SK-N-SH (cell line): ENCODE data around the gene UMODL1. TPM values are rescaled to one million over a fixed set of nuclear protein-coding genes. Genes with fewer than 3 reads are reported as not detected.

ENCODE experiments used
- CTCF ChIA-PET: fragments of 300-600, 350-600 bp; formaldehyde crosslinking; extraction: SDS; loops from one replicate; lab custom pipeline; 2021; lab: Yijun Ruan, JAX
- POLR2A ChIA-PET: fragments of 350-600 bp; sonication (Branson Sonifier 250); formaldehyde crosslinking; extraction: SDS; loops from one replicate; lab custom pipeline; 2020; ENCODE audit warnings: antibody characterized with exemption, inconsistent platforms; lab: Yijun Ruan, JAX
- DNase-seq: peaks from one replicate; pipeline ENCODE4 v3.0.0; 2012
- H2AFZ ChIP-seq: fragments of 200-600 bp; sonication (generic); 2 replicates; pipeline ENCODE4 v1.8.1; 2016; ENCODE audit warnings: antibody characterized with exemption, mild to moderate bottlenecking, low read depth
- H3F3A ChIP-seq: fragments of 200-600 bp; sonication (generic); replicated peaks from 2 replicates; pipeline ENCODE3; 2016; ENCODE audit warnings: antibody characterized with exemption, mild to moderate bottlenecking; ENCODE audit not compliant: insufficient read depth
- H3K27ac ChIP-seq, 2 experiments: fragments of 200-500 bp in 1 of 2; fragments of 200-600 bp in 1 of 2; sonication (Bioruptor generic) in 1 of 2; sonication (generic), shearing (Covaris generic) in 1 of 2; 2 replicates each; pipeline versions ENCODE4 v1.5.1 to v1.6.1; 2014 to 2016; ENCODE audit warnings: low read depth in 2 of 2, inconsistent platforms in 1 of 2, low read length in 1 of 2, mild to moderate bottlenecking in 1 of 2, mixed read lengths in 1 of 2
- H3K27me3 ChIP-seq: fragments of 200-600 bp; sonication (generic), shearing (Covaris generic); 2 replicates; pipeline ENCODE4 v1.6.1; 2016; ENCODE audit warnings: mixed run types; ENCODE audit not compliant: insufficient read depth
- H3K36me3 ChIP-seq, 2 experiments: fragments of 200-500 bp in 1 of 2; fragments of 200-600 bp in 1 of 2; sonication (Bioruptor generic) in 1 of 2; sonication (generic) in 1 of 2; replicated peaks in 1 of 2; 2 replicates each; pipeline versions ENCODE3 to v1.5.1; 2014 to 2016; ENCODE audit warnings: low read length in 1 of 2, mild to moderate bottlenecking in 1 of 2; ENCODE audit not compliant: insufficient read depth in 2 of 2, control insufficient read depth in 1 of 2
- H3K4me1 ChIP-seq, 2 experiments: fragments of 200-500 bp in 1 of 2; fragments of 200-600 bp in 1 of 2; sonication (Bioruptor generic) in 1 of 2; sonication (generic), shearing (Covaris generic) in 1 of 2; 2 replicates each; pipeline versions ENCODE4 v1.5.1 to v1.6.1; 2014 to 2016; ENCODE audit warnings: low read depth in 1 of 2, low read length in 1 of 2, mixed run types in 1 of 2; ENCODE audit not compliant: insufficient read depth in 2 of 2, control insufficient read depth in 1 of 2
- H3K4me2 ChIP-seq: fragments of 200-600 bp; sonication (generic), shearing (Covaris generic); 2 replicates; pipeline ENCODE4 v1.6.1; 2017; ENCODE audit warnings: mixed run types
- H3K4me3 ChIP-seq, 2 experiments: fragments of 200-500 bp in 1 of 2; fragments of 200-600 bp in 1 of 2; sonication (Bioruptor generic) in 1 of 2; sonication (generic), shearing (Covaris generic) in 1 of 2; 2 replicates each; pipeline versions ENCODE4 v1.5.1 to v1.8.1; 2014 to 2016; ENCODE audit warnings: low read depth in 2 of 2, inconsistent platforms in 1 of 2, low read length in 1 of 2, mild to moderate bottlenecking in 1 of 2, mixed read lengths in 1 of 2, moderate library complexity in 1 of 2
- H3K79me2 ChIP-seq: fragments of 200-600 bp; sonication (generic); 2 replicates; pipeline ENCODE4 v1.8.1; 2017; ENCODE audit warnings: mild to moderate bottlenecking; ENCODE audit not compliant: insufficient read depth
- H3K9ac ChIP-seq: fragments of 200-600 bp; sonication (generic); 2 replicates; pipeline ENCODE4 v1.6.1; 2017; ENCODE audit warnings: mixed run types
- H3K9me2 ChIP-seq: fragments of 200-600 bp; sonication (generic); 2 replicates; pipeline ENCODE4 v1.6.1; 2017; ENCODE audit warnings: mixed run types
- H3K9me3 ChIP-seq: fragments of 200-600 bp; sonication (generic); 2 replicates; pipeline ENCODE4 v1.6.1; 2017; ENCODE audit warnings: mixed run types, mild to moderate bottlenecking, moderate library complexity
- H4K20me1 ChIP-seq: fragments of 200-600 bp; sonication (generic); 2 replicates; pipeline ENCODE4 v1.6.1; 2017; ENCODE audit warnings: mild to moderate bottlenecking, mixed run types; ENCODE audit not compliant: insufficient read depth
- CHD2 ChIP-seq: fragments of 150-350 bp; IDR thresholded peaks from 2 replicates; pipeline ENCODE4 v1.6.1; 2018; ENCODE audit warnings: low read length; ENCODE audit not compliant: partially characterized antibody
- EP300 ChIP-seq, 2 experiments: IDR thresholded peaks; 2 replicates each; pipeline versions ENCODE4 v1.4.0 to v1.6.1; 2012; ENCODE audit warnings: borderline replicate concordance in 1 of 2, low read depth in 1 of 2, low read length in 1 of 2
- EZH2phosphoT487 ChIP-seq: fragments of 200-600 bp; sonication (generic); IDR thresholded peaks from 2 replicates; pipeline ENCODE4 v1.6.1; 2017; ENCODE audit warnings: low read depth, mixed run types, mild to moderate bottlenecking, antibody characterized with exemption, moderate library complexity, borderline replicate concordance
- FOXJ3 ChIP-seq: sonication (generic); formaldehyde crosslinking; IDR thresholded peaks from 2 replicates; pipeline ENCODE4 v1.5.1; 2020; ENCODE audit warnings: mild to moderate bottlenecking, missing genetic modification reagents
- FOXM1 ChIP-seq: IDR thresholded peaks from 2 replicates; pipeline ENCODE4 v1.4.0; 2012; ENCODE audit warnings: low read depth, mild to moderate bottlenecking
- GABPA ChIP-seq: IDR thresholded peaks from 2 replicates; pipeline ENCODE4 v1.4.0; 2012; ENCODE audit warnings: low read depth, mild to moderate bottlenecking
- GATA2 ChIP-seq: sonication (generic); formaldehyde crosslinking; IDR thresholded peaks from 2 replicates; pipeline ENCODE4 v1.5.0; 2020; ENCODE audit warnings: mild to moderate bottlenecking, missing genetic modification reagents
- JUND ChIP-seq: IDR thresholded peaks from 2 replicates; pipeline ENCODE4 v1.4.0; 2012
- MEF2A ChIP-seq: IDR thresholded peaks from 2 replicates; pipeline ENCODE4 v1.4.0; 2012; ENCODE audit warnings: low read depth, borderline replicate concordance
- MXI1 ChIP-seq: IDR thresholded peaks from 2 replicates; pipeline ENCODE4 v1.6.1; 2012; ENCODE audit warnings: mild to moderate bottlenecking, low read depth, low read length, improper control_type of control experiment
- NRF1 ChIP-seq: IDR thresholded peaks from 2 replicates; pipeline ENCODE4 v1.6.1; 2012; ENCODE audit warnings: low read depth, mild to moderate bottlenecking, low read length
- POLR2AphosphoS5 ChIP-seq: IDR thresholded peaks from 2 replicates; pipeline ENCODE4 v1.6.1; 2012; ENCODE audit warnings: low read depth, low read length
- RAD21 ChIP-seq: IDR thresholded peaks from 2 replicates; pipeline ENCODE4 v1.6.1; 2012; ENCODE audit warnings: mild to moderate bottlenecking, low read length
- RCOR1 ChIP-seq: fragments of 150-350 bp; IDR thresholded peaks from 2 replicates; pipeline ENCODE4 v1.6.1; 2017; ENCODE audit warnings: antibody characterized with exemption, low read length
- RFX5 ChIP-seq: IDR thresholded peaks from 2 replicates; pipeline ENCODE4 v1.6.1; 2012; ENCODE audit warnings: mild to moderate bottlenecking, improper control_type of control experiment, low read length
- SIN3A ChIP-seq: IDR thresholded peaks from 2 replicates; pipeline ENCODE4 v1.6.1; 2012; ENCODE audit warnings: low read depth, mild to moderate bottlenecking, low read length, moderate library complexity, borderline replicate concordance
- SMC3 ChIP-seq: IDR thresholded peaks from 2 replicates; pipeline ENCODE4 v1.6.1; 2012; ENCODE audit warnings: low read depth, low read length, improper control_type of control experiment
- TAF1 ChIP-seq: IDR thresholded peaks from 2 replicates; pipeline ENCODE4 v1.6.1; 2012; ENCODE audit warnings: low read depth, mild to moderate bottlenecking, low read length, moderate library complexity, borderline replicate concordance
- TCF12 ChIP-seq: IDR thresholded peaks from 2 replicates; pipeline ENCODE4 v1.4.0; 2012
- YY1 ChIP-seq: IDR thresholded peaks from 2 replicates; pipeline ENCODE4 v1.4.0; 2012; ENCODE audit warnings: low read depth, mild to moderate bottlenecking
- WGBS: methylation state at CpG from one replicate; pipeline ENCODE4 v1.1.6; 2017; ENCODE audit warnings: low lambda C conversion rate; 5-methylcytosine and 5-hydroxymethylcytosine counted together
- polyA plus RNA-seq, 3 experiments: library from polyadenylated mRNA; depleted of rRNA; stranded (reverse); fragments of >200 nt; gene quantifications; 2 replicates each; pipeline ENCODE4 v1.2.3, GENCODE V29; 2012
- TF ChIP-seq, protein P1 (sequence below): IDR thresholded peaks from 2 replicates; pipeline ENCODE4 v1.4.0; 2012; ENCODE audit warnings: low read depth
- TF ChIP-seq, protein P2 (sequence below): IDR thresholded peaks from 2 replicates; pipeline ENCODE4; 2012
- TF ChIP-seq, protein P3 (sequence below): IDR thresholded peaks from 2 replicates; pipeline ENCODE4 v1.4.0; 2012; ENCODE audit warnings: low read depth, borderline replicate concordance
- TF ChIP-seq, protein P4 (sequence below): fragments of 200-600 bp; sonication (generic); IDR thresholded peaks from 2 replicates; pipeline ENCODE4 v1.6.1; 2017; ENCODE audit warnings: antibody characterized with exemption, mild to moderate bottlenecking, moderate library complexity
- TF ChIP-seq, protein P5 (sequence below): fragments of 150-350 bp; IDR thresholded peaks from 2 replicates; pipeline ENCODE4 v1.6.1; 2016; ENCODE audit warnings: mild to moderate bottlenecking, low read depth, low read length
- TF ChIP-seq, protein P6 (sequence below): fragments of 150-350 bp; IDR thresholded peaks from 2 replicates; pipeline ENCODE4 v1.6.1; 2017; ENCODE audit warnings: antibody characterized with exemption, low read length, low read depth, borderline replicate concordance

The UMODL1 gene
- polyA plus RNA-seq, 1 of the 3 experiments (the other 2 are of a cell fraction): not detected

DNA sequence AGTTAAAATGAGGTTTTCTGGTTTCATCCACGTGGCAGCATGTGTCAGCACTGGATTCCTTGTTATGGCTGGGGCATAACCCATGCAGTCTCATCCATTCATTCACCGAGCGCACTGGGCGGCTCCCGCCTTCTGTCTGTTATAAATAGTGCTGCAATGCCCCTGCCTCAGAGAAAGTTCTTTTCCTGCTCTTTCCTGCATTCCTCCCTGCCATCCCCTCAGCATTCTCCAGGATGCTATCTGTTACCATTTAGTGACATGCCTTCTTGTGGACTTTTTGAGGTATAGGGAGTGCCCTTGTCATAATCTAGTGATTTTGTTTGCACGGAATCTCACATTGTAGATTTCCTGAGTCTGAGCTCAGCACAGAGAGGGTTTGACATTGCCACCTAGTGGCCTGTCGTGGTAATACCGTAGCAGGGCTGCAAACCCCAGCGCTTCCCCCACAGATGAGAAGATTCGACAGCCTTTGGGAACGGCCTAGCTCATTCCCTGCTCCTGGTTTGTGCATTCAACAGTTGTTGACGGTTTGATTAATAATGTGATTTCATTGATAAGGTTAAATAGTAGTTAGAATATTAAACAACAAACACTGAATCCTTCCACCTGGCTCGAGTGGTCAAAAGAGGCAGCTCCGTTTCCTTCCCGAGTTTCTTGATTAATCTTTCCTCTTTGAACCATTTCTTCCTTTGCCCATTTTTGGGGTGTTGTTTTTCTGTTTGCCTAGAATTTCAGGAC is 46.3 kb downstream of the UMODL1 start:
- no peaks in the 10 kb centered on the region for H3K79me2 ChIP-seq
- H3F3A ChIP-seq: peaks cover 10% of the 10 kb centered on the region
- H3K36me3 ChIP-seq: no peaks in the 10 kb centered on the region
- ChIA-PET CTCF (interaction anchor here (0.6 to 3.9 kb wide), 73 partner anchors 9 to 834 kb away, joined by 3 to 56 read pairs (median 4); partner anchors contain the start of gene PRDM15), POLR2A (no interaction called here)
- H3K4me1 ChIP-seq: peaks cover 0 to 29% of the 10 kb centered on the region in 2 experiments; a peak in 1 of 4 replicates
- H3K9me3 ChIP-seq: no peaks in the 10 kb centered on the region
- peak overlapping the region; percentile 15 to 53; a peak in 3 of 4 replicates for H3K4me3 ChIP-seq
- 28% methylated on average over 15 of the region's 15 CpGs for WGBS
- peak overlapping the region; percentile 64; the same call in 1 of the 2 replicates for H2AFZ ChIP-seq
- H3K9ac ChIP-seq: no peak overlapping the region
- H3K4me2 ChIP-seq: peak overlapping the region; percentile 82
- peak; percentile 83 for DNase-seq
- H3K27me3 ChIP-seq: peaks cover 19% of the 10 kb centered on the region
- H3K27ac ChIP-seq: no peak overlapping the region
- H3K9me2 ChIP-seq: no peaks in the 10 kb centered on the region
- no peaks in the 10 kb centered on the region for H4K20me1 ChIP-seq
- no peak for TF ChIP-seq GABPA
- TF ChIP-seq, protein P1, sequence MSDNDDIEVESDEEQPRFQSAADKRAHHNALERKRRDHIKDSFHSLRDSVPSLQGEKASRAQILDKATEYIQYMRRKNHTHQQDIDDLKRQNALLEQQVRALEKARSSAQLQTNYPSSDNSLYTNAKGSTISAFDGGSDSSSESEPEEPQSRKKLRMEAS: peak; percentile 72
- TF ChIP-seq, protein P2, sequence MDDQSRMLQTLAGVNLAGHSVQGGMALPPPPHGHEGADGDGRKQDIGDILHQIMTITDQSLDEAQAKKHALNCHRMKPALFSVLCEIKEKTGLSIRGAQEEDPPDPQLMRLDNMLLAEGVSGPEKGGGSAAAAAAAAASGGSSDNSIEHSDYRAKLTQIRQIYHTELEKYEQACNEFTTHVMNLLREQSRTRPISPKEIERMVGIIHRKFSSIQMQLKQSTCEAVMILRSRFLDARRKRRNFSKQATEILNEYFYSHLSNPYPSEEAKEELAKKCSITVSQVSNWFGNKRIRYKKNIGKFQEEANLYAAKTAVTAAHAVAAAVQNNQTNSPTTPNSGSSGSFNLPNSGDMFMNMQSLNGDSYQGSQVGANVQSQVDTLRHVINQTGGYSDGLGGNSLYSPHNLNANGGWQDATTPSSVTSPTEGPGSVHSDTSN: no peak
- TF ChIP-seq EP300 (IDR thresholded peaks at IDR 0.05; ENCODE audit: borderline replicate concordance in 1 of 2, low read depth in 1 of 2, low read length in 1 of 2): no peak; a peak in 1 of 4 replicates
- no peak for TF ChIP-seq NRF1
- TF ChIP-seq MXI1: peak; percentile 88
- TF ChIP-seq YY1: no peak
- TF ChIP-seq, protein P3, sequence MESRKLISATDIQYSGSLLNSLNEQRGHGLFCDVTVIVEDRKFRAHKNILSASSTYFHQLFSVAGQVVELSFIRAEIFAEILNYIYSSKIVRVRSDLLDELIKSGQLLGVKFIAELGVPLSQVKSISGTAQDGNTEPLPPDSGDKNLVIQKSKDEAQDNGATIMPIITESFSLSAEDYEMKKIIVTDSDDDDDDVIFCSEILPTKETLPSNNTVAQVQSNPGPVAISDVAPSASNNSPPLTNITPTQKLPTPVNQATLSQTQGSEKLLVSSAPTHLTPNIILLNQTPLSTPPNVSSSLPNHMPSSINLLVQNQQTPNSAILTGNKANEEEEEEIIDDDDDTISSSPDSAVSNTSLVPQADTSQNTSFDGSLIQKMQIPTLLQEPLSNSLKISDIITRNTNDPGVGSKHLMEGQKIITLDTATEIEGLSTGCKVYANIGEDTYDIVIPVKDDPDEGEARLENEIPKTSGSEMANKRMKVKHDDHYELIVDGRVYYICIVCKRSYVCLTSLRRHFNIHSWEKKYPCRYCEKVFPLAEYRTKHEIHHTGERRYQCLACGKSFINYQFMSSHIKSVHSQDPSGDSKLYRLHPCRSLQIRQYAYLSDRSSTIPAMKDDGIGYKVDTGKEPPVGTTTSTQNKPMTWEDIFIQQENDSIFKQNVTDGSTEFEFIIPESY: no peak
- TF ChIP-seq TAF1: no peak
- peak; percentile 83 for TF ChIP-seq SMC3
- no peak for TF ChIP-seq MEF2A
- TF ChIP-seq EZH2phosphoT487: no peak
- no peak for TF ChIP-seq RFX5
- no peak for TF ChIP-seq TCF12
- peak; percentile 23 for TF ChIP-seq CHD2
- TF ChIP-seq, protein P4, sequence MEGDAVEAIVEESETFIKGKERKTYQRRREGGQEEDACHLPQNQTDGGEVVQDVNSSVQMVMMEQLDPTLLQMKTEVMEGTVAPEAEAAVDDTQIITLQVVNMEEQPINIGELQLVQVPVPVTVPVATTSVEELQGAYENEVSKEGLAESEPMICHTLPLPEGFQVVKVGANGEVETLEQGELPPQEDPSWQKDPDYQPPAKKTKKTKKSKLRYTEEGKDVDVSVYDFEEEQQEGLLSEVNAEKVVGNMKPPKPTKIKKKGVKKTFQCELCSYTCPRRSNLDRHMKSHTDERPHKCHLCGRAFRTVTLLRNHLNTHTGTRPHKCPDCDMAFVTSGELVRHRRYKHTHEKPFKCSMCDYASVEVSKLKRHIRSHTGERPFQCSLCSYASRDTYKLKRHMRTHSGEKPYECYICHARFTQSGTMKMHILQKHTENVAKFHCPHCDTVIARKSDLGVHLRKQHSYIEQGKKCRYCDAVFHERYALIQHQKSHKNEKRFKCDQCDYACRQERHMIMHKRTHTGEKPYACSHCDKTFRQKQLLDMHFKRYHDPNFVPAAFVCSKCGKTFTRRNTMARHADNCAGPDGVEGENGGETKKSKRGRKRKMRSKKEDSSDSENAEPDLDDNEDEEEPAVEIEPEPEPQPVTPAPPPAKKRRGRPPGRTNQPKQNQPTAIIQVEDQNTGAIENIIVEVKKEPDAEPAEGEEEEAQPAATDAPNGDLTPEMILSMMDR: peak; percentile 91
- TF ChIP-seq POLR2AphosphoS5: no peak
- TF ChIP-seq, protein P5, sequence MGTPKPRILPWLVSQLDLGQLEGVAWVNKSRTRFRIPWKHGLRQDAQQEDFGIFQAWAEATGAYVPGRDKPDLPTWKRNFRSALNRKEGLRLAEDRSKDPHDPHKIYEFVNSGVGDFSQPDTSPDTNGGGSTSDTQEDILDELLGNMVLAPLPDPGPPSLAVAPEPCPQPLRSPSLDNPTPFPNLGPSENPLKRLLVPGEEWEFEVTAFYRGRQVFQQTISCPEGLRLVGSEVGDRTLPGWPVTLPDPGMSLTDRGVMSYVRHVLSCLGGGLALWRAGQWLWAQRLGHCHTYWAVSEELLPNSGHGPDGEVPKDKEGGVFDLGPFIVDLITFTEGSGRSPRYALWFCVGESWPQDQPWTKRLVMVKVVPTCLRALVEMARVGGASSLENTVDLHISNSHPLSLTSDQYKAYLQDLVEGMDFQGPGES: no peak
- no peak for TF ChIP-seq FOXM1
- TF ChIP-seq RAD21: peak; percentile 88
- TF ChIP-seq FOXJ3 (CRISPR knock-in tag): no peak
- TF ChIP-seq RCOR1: no peak
- TF ChIP-seq SIN3A: peak; percentile 4; the same call in 1 of the 2 replicates
- no peak for TF ChIP-seq JUND
- TF ChIP-seq, protein P6, sequence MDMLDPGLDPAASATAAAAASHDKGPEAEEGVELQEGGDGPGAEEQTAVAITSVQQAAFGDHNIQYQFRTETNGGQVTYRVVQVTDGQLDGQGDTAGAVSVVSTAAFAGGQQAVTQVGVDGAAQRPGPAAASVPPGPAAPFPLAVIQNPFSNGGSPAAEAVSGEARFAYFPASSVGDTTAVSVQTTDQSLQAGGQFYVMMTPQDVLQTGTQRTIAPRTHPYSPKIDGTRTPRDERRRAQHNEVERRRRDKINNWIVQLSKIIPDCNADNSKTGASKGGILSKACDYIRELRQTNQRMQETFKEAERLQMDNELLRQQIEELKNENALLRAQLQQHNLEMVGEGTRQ: no peak
- TF ChIP-seq GATA2 (CRISPR knock-in tag): no peak
